Stimulated activated CD4-positive, alpha-beta T cell treated with anti-CD3 and anti-CD28 coated beads, Interleukin-12 subunit alpha, Interleukin-12 subunit beta, amount 100 ng/mL, for 48 hours (primary cell): ENCODE measurements around the gene APPL2.

Experiments used
- DNase-seq, 3 donors: peaks; one replicate each; pipeline ENCODE4 v3.0.0-alpha.2; 2020; ENCODE audit warnings: low read depth in 2 of 3, low spot score in 1 of 3

The APPL2 gene

GRCh38 chr12:105223352-105223845 is 12.6 kb downstream of the APPL2 start:
- DNase-seq = no peak

GRCh38 chr12:105222726-105223351 is 13.1 kb downstream of the APPL2 start:
- no peak for DNase-seq

DNA sequence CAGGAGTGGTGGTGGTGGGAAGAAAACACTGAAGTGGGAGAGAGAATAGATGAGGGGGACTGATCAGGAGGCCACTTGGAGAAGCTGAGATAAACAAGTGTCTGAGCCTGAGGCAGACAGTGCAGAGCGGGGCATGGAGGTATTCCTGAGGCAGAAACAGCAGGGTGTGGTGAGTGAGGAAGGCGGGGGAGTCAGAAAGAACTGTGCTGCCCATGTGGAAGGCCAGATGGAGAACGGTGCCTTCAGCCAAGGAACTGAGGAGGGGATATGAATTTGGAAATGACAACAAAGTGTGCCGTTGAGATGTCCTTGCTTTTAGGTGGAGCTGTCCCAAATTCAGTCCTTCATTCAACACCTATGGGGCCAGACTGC is 13.7 kb downstream of the APPL2 start:
- DNase-seq = no peak

DNA sequence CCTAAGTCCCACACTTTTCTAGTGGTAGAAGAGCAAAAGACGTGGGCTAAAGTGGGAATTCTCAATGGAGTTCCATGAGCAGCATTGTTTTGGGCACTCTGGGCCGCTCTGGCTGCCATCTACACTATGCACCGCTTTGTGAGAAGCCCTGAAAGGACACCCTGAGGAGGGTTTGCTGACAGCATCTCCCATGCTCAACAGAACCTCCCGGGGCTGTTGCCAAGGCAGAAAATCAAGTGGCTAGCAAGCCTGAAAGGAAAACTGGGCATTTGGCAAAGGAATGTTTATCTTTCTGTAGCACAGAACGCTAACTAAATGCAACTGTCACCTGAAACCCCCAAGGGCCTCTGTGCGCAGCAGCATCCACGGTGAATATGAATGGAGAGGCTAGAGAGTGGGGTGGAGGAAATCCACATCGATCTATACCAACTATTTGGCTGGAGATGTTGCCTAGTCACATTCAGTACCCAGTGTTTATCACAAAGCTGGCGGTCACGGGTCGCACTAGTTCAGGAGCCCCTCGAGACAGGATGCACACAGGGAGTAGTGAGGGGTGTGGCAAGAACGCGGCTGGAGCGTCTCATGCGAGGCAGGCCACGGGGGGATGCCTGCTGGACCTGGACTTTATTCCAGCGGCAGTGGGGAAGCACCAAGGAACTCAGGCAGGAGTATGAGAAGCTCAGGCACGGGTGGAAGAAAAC is 14.2 kb downstream of the APPL2 start:
- DNase-seq = no peak

- DNase-seq = no peak
Observed at GRCh38 chr12:105220929-105221290, 15.1 kb downstream of the APPL2 start.

- no peak for DNase-seq
Observed at GRCh38 chr12:105220150-105220928, 15.6 kb downstream of the APPL2 start.

DNA sequence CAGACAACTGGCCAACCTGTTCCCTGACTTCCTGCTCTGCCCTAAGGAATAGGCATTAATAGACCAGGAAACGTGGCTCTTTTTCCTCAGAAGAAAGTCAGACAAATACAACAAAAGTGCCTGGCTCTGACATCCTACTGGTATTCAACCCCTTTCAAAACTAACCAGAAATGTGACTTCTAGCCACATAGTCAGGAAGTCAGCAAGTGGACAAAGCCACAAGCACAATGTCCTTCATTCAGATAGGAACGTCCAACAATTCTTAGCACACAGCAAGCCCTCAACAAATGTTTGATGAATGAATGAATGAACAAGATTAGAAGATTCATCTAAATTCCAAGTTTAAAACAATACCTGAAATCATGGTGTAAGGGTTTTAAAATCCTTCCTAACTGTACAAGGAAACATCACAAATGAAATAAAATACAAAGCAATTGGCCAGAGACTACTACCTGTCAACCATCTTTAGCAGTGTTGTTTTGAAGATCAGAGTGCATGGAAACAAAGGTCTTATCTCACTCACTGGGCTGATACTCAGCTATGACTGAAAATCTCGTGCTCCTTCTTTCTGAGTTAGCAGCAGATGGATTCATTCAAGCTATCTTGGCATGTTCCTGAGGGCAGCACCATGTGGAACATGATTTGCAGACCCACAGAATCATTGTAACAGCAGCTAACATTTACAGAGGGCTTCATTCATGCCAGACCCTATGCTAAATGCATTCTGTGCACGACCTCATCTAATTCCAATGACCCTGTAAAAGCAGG is 16.5 kb downstream of the APPL2 start:
- DNase-seq = no peak

DNA sequence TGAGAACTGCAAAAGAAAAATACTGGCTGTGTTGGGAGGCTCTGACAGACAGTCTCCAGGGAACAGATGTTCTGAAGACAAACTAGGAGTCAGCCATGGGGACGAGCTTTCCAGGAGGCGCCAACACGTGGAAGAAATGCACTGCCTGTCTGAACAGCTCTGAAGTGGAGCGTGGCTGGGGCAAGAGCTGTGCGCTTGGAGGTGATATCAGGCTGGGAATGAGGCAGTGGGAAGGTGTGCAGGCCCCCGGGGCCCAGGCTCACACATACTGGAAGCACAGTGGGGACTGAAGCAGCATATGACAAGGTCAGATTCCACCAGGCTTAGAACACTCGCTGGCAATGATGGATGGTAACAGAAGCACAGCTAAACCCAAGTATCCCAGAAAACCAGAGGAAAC is 17.5 kb downstream of the APPL2 start:
- no peak for DNase-seq

DNA sequence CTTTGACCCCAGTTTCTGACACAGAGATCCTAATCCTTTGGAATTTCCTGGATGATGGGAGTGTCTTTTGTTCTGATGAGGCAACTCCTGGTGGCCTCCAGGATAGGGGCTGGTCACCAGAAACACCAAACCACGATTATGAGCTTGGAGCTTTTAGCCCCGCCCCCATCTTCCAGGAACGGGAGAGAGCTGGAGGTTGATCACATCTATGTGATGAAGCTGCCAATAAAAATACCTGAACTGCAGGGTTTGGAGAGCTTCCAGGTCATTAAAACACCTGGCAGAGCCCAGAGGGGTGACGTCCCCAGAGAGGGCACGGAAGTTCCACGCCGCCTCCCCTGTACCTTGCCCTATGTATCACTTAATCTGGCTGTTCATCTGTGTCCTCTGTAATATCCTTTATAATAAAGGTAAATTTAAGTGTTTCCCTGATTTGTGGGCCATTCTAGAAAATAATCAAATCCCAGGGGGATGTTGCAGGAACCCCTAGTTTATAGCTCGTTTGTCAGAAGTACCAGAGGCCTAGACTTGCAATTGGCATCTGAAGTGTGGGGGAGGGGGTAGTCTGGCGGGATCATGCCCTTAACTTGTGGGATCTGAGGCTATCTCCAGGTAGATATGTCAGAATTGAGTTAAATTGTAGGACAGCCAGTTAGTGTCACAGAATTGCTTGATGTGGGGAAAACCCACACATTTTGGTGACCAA is 21.2 kb downstream of the APPL2 start:
- no peak for DNase-seq

GRCh38 chr12:105214148-105214547 is 21.8 kb downstream of the APPL2 start:
- DNase-seq = no peak

DNA sequence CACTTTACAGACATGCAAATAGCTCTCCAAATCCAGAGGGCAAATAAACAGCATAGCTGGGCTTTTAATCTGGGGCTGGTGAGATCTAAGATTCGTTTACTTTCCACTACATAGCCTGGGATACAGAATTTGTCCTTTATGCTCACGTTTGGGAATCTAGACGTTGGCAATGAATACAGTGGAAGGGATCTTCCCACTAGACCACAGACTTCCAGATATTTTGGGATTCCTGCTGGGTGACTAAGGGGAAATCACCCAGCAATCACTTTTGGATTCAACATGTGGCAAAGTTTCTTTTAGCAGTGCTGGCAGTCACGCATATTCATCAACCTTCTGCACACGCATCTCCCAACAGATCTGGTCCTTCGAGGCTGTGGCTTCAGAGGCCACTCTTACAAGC is 23.5 kb downstream of the APPL2 start:
- DNase-seq = no peak

DNA sequence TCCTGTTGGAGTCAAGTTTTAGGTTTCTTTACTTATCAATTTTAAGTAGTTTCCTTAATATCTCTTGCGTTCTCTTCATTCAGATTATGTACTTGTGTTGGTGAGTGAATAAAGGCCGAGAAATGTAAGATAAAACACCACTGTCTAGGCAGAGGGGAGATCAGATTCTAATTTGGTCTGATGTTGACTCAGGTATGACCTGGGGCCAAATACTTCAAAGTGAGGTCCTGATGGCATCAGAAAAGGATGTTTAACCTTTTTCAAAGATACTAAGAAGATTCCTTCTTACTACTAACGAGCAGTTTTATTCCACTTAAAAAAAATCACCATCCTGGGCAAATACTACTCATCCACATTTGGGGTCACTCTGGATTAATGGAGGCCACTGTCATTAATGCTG is 26.9 kb downstream of the APPL2 start:
- DNase-seq = no peak

- no peak for DNase-seq
Observed at GRCh38 chr12:105206686-105207374, 29.1 kb downstream of the APPL2 start.

- DNase-seq = no peak
Observed at GRCh38 chr12:105205322-105206048, 30.5 kb downstream of the APPL2 start.

DNA sequence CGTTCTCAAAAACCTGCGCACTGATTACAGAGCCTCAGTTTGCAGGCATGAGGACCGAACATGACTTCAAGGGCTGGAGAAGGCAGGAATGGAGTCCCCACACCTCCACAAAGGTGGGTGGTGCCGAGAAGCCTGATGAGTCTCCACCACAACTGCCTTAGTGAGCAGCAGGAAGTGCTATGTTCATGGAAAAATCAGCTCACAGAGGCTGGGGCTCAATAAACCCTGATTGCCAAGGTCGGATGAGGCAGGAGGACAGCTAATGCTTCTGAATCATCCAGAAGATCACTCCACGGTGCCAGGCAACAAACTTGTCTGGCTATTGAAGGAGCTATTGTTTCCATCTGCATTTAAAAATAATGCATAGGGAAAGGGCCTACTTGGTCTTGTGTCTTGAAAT is 31.1 kb downstream of the APPL2 start:
- peak; percentile 16 to 50 (median 27) for DNase-seq

GRCh38 chr12:105204127-105204526 is 31.8 kb downstream of the APPL2 start:
- no peak for DNase-seq

DNA sequence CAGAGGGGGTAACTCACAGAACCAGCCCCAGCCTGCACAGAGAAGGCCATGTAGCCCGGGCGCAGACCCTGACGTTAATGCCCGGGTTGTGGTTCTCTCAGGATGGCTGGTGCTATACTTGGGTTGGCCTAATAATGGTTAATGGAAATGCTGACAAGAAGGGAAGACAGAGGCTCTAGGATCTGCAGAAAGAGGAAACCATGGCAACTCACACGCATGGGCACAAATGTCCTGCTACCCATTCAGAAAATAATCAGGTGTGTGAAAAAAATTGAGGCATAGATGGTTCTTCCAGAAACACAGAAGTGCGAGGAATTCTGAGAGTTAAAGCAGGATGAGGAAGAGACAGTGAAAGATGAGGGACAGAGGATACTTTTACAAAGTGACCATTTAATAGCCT is 33.8 kb downstream of the APPL2 start:
- no peak for DNase-seq

DNA sequence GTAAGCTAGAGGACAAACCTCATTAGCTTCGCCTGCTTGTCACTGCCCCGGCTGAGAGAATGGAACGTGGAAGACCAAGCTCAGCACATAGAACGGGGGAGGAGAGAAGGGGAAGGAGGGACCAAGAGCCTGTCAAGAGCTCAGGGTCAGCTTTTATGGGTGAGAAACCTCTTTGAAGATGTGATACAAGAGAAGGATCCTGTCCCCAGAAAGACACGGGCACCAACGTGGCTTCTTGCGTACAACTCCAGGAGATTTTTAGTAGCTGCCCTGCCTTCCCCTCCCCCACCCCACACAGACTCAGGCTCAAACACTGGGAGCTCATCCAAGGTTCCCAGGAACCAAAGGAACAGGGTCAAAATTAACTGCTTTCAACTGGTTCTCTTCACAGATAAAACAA is 34.7 kb downstream of the APPL2 start:
- no peak for DNase-seq

GRCh38 chr12:105200385-105200784 is 35.6 kb downstream of the APPL2 start:
- DNase-seq = no peak

- DNase-seq = no peak
Observed at GRCh38 chr12:105198961-105199360, 37.0 kb downstream of the APPL2 start.
